ENCODE results near the gene PLCH1. TPM values are rescaled to one million over a fixed set of nuclear protein-coding genes. Genes with fewer than 3 reads are reported as not detected.

The PLCH1 gene
- total and polyA plus RNA-seq, 2 of the 13 experiments (the other 11 are each of a cell fraction or from before 2014, with no cell fraction given) = 2.0 to 3.0 TPM

DNA sequence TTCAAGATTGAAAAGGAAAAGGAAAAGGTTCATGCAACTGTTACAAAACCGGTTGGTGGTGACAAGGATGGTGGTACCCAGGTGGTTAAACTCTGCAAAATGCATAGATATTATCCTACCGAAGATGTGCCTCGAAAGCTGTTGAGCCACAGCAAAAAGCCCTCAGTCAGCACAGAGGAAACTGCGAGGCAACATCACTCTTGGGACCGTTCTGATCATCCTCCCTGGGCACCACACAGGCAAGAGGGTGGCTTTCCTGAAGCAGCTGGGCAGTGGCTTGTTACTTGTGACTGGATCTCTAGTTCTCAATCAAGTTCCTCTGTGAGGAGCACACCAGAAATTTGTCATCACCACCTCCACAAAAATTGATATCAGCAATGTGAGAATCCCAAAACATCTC lies 86.9 kb downstream of the PLCH1 start (continued):
- TF ChIP-seq ARID5B (CRISPR knock-in tag; IDR thresholded peaks at IDR 0.05) = no peak
- no peak for TF ChIP-seq ZNF577 (CRISPR knock-in tag; IDR thresholded peaks at IDR 0.05; ENCODE audit: borderline replicate concordance, low read depth)
- no peak for TF ChIP-seq ZNF574 (CRISPR knock-in tag; IDR thresholded peaks at IDR 0.05)

DNA sequence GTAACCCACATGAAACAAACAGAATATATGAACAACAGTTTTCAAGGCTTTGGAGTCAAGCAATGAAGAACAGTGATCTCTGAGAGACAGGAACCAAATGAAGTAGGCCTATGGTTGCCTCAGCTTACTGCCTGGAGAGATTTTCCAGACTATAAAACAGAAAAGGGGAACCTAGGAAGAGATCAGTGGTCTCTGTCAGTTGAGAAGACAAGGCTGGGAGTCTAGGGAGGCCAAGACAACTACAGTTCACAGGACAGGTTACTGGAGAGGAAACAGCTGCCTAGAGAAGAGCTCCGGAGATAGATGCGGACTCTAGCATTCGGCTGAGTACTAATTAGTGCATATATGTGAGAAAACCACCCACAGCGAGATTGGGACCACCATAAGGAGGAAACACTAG lies 87.7 kb downstream of the PLCH1 start:
- ATAC-seq (no peak), DNase-seq (ENCODE audit: low spot score) (no peak), FAIRE-seq (no peak)
- in situ Hi-C loops (cut with HindIII; ENCODE audit: extremely low pct_ligation_motif_present, low pct_unique_long_range_greater_than_20kb) (no loop called here), intact Hi-C loops (cut with micrococcal nuclease; ENCODE audit: unreplicated experiment) (no loop called here)
- no TSS peak for BruUV-seq (replicated peaks)
- Histone ChIP-seq H3K9ac (ENCODE audit: insufficient read depth, low read depth, low read length) (no peak overlapping the region), H3K36me3 (replicated peaks in 1 of 2; ENCODE audit: control insufficient read depth in 1 of 2, insufficient read depth in 2 of 2, low read length in 2 of 2) (no peaks in the 10 kb centered on the region), H3K9me3 (ENCODE audit: low read length) (no peaks in the 10 kb centered on the region), H2AFZ (ENCODE audit: low read length) (no peak overlapping the region), H4K20me1 (ENCODE audit: insufficient read depth, low read length) (no peaks in the 10 kb centered on the region), H3K27me3 (ENCODE audit: control insufficient read depth in 1 of 2, insufficient read depth in 2 of 2, low read length in 2 of 2) (no peaks in the 10 kb centered on the region), H3K4me2 (ENCODE audit: low read depth, low read length) (no peak overlapping the region), H3K4me1 (ENCODE audit: insufficient read depth, low read length) (peaks cover 21% of the 10 kb centered on the region), H3K4me3 (replicated peaks in 1 of 3; ENCODE audit: insufficient read depth in 1 of 3, low read depth in 2 of 3, low read length in 3 of 3) (no peak overlapping the region), H3K79me2 (ENCODE audit: insufficient read depth, low read length) (no peaks in the 10 kb centered on the region), H3K27ac (ENCODE audit: extremely low read length, insufficient read depth, low read length) (no peak overlapping the region)
- CTCF ChIA-PET (ENCODE audit: low intra/inter-chr PET ratio, low total read pairs) = no interaction called here
- TF ChIP-seq, protein P1, sequence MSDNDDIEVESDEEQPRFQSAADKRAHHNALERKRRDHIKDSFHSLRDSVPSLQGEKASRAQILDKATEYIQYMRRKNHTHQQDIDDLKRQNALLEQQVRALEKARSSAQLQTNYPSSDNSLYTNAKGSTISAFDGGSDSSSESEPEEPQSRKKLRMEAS (IDR thresholded peaks at IDR 0.05) = no peak
- no peak for TF ChIP-seq SKI (IDR thresholded peaks at IDR 0.05; ENCODE audit: partially characterized antibody)
- TF ChIP-seq ZNF790 (CRISPR knock-in tag; IDR thresholded peaks at IDR 0.05; ENCODE audit: borderline replicate concordance) = no peak
- TF ChIP-seq SPEN (CRISPR knock-in tag; IDR thresholded peaks at IDR 0.05; ENCODE audit: low read depth) = no peak
- TF ChIP-seq CREB3 (CRISPR knock-in tag; IDR thresholded peaks at IDR 0.05) = no peak
- no peak for TF ChIP-seq SIN3A (IDR thresholded peaks at IDR 0.05; ENCODE audit: borderline replicate concordance, low read depth, low read length)
- TF ChIP-seq SAFB2 (CRISPR knock-in tag; IDR thresholded peaks at IDR 0.05; ENCODE audit: borderline replicate concordance, low read depth) = no peak
- no peak for TF ChIP-seq ZNF564 (CRISPR knock-in tag; IDR thresholded peaks at IDR 0.05)
- 83% methylated on average over 4 of the region's 4 CpGs for WGBS (ENCODE audit: low lambda C conversion rate)
- POLR2A ChIA-PET = no interaction called here

Data from HepG2 (cell line).